ENCODE data around the gene MRPS18B.

The MRPS18B gene

DNA sequence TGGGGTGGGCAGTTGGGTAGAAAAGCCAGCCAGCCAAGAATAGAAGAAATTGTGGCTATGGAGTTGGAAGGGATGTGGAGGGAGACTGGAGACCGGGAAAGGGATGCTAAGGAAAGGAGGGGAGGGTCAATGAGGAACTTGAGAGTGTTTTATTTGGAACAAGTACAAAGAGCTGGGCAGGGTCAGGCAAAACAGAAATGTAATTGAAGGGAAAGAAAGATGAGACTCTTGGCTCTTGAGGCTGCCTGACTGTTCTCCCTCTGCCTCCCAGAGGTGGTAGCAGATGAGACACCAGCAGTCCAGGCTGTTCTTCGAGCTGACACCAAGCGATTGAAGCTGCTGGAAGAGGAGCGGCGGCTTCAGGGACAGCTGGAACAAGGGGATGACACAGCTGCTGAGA lies 33.7 kb upstream of the MRPS18B start:
- peaks cover 92% of the 10 kb centered on the region for H3K36me3 ChIP-seq (ENCODE audit: insufficient read depth, low read length)

GRCh38 chr6:30589754-30590358 lies 27.8 kb upstream of the MRPS18B start:
- Histone ChIP-seq H3K4me1 (ENCODE audit: insufficient read depth, low read length, severe bottlenecking) (no peaks in the 10 kb centered on the region), H3K4me3 (ENCODE audit: low read depth, low read length, poor library complexity, severe bottlenecking) (no peak overlapping the region), H3K9me2 (ENCODE audit: low read depth, low read length) (no peaks in the 10 kb centered on the region), H3K27ac (ENCODE audit: low read depth, low read length, poor library complexity, severe bottlenecking) (no peak overlapping the region), H3K9ac (ENCODE audit: low read length) (no peak overlapping the region), H2AFZ (ENCODE audit: low read length) (no peak overlapping the region), H3K36me3 (ENCODE audit: insufficient read depth, low read length) (peaks cover 93% of the 10 kb centered on the region), H3K4me2 (ENCODE audit: low read length) (no peak overlapping the region), H3K9me3 (ENCODE audit: low read length) (no peaks in the 10 kb centered on the region), H3K79me2 (ENCODE audit: insufficient read depth, low read length) (no peaks in the 10 kb centered on the region), H3F3A (ENCODE audit: insufficient read depth, low read length) (no peaks in the 10 kb centered on the region), H3K27me3 (ENCODE audit: insufficient read depth, low read length) (no peaks in the 10 kb centered on the region), H4K20me1 (ENCODE audit: insufficient read depth, low read length) (no peaks in the 10 kb centered on the region)
- TF ChIP-seq CTCF (IDR thresholded peaks at IDR 0.05; ENCODE audit: low read length) (no peak), EZH2 (IDR thresholded peaks at IDR 0.05; ENCODE audit: borderline replicate concordance, low read length) (no peak)

More for the DNA sequence above, 33.7 kb upstream of the MRPS18B start:
- Histone ChIP-seq H3K9me2 (ENCODE audit: low read depth, low read length) (no peaks in the 10 kb centered on the region), H3K27ac (ENCODE audit: low read depth, low read length, poor library complexity, severe bottlenecking) (no peak overlapping the region), H4K20me1 (ENCODE audit: insufficient read depth, low read length) (no peaks in the 10 kb centered on the region), H3K9me3 (ENCODE audit: low read length) (no peaks in the 10 kb centered on the region), H3K4me1 (ENCODE audit: insufficient read depth, low read length, severe bottlenecking) (no peaks in the 10 kb centered on the region), H3K27me3 (ENCODE audit: insufficient read depth, low read length) (no peaks in the 10 kb centered on the region), H3K79me2 (ENCODE audit: insufficient read depth, low read length) (no peaks in the 10 kb centered on the region), H3K9ac (ENCODE audit: low read length) (no peak overlapping the region), H2AFZ (ENCODE audit: low read length) (no peak overlapping the region), H3K4me2 (ENCODE audit: low read length) (no peak overlapping the region), H3K4me3 (ENCODE audit: low read depth, low read length, poor library complexity, severe bottlenecking) (no peak overlapping the region), H3F3A (ENCODE audit: insufficient read depth, low read length) (no peaks in the 10 kb centered on the region)
- TF ChIP-seq CTCF (IDR thresholded peaks at IDR 0.05; ENCODE audit: low read length) (no peak), EZH2 (IDR thresholded peaks at IDR 0.05; ENCODE audit: borderline replicate concordance, low read length) (no peak)

DNA sequence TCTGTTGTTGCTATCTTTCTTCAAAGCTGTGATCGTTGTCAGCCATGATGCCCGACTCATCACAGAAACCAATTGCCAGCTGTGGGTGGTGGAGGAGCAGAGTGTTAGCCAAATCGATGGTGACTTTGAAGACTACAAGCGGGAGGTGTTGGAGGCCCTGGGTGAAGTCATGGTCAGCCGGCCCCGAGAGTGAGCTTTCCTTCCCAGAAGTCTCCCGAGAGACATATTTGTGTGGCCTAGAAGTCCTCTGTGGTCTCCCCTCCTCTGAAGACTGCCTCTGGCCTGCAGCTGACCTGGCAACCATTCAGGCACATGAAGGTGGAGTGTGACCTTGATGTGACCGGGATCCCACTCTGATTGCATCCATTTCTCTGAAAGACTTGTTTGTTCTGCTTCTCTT lies 27.1 kb upstream of the MRPS18B start:
- Histone ChIP-seq H3K27ac (ENCODE audit: low read depth, low read length, poor library complexity, severe bottlenecking) (no peak overlapping the region), H3F3A (ENCODE audit: insufficient read depth, low read length) (no peaks in the 10 kb centered on the region), H4K20me1 (ENCODE audit: insufficient read depth, low read length) (no peaks in the 10 kb centered on the region), H3K27me3 (ENCODE audit: insufficient read depth, low read length) (no peaks in the 10 kb centered on the region), H3K9me2 (ENCODE audit: low read depth, low read length) (no peaks in the 10 kb centered on the region), H3K36me3 (ENCODE audit: insufficient read depth, low read length) (peaks cover 88% of the 10 kb centered on the region), H3K9me3 (ENCODE audit: low read length) (no peaks in the 10 kb centered on the region), H3K9ac (ENCODE audit: low read length) (no peak overlapping the region), H3K79me2 (ENCODE audit: insufficient read depth, low read length) (no peaks in the 10 kb centered on the region), H3K4me2 (ENCODE audit: low read length) (no peak overlapping the region), H3K4me1 (ENCODE audit: insufficient read depth, low read length, severe bottlenecking) (no peaks in the 10 kb centered on the region), H2AFZ (ENCODE audit: low read length) (no peak overlapping the region), H3K4me3 (ENCODE audit: low read depth, low read length, poor library complexity, severe bottlenecking) (no peak overlapping the region)
- TF ChIP-seq EZH2 (IDR thresholded peaks at IDR 0.05; ENCODE audit: borderline replicate concordance, low read length) (no peak), CTCF (IDR thresholded peaks at IDR 0.05; ENCODE audit: low read length) (no peak)

All from OCI-LY1 (cell line).